HEK293T (cell line): ENCODE data around the gene MIGA1.

Source experiments
- CTCF ChIA-PET: fragments of 350-600 bp; formaldehyde crosslinking; extraction: SDS; loops from one replicate; lab custom pipeline; 2021; ENCODE audit warnings: antibody characterized with exemption, inconsistent platforms; lab: Yijun Ruan, JAX
- POLR2A ChIA-PET: fragments of 350-600 bp; formaldehyde crosslinking; extraction: SDS; loops from one replicate; lab custom pipeline; 2020; ENCODE audit warnings: antibody characterized with exemption, inconsistent platforms; lab: Yijun Ruan, JAX
- DNase-seq: peaks from one replicate; pipeline ENCODE4 v3.0.0; 2012; ENCODE audit warnings: mixed read lengths; ENCODE audit errors: extremely low spot score
- ARNT ChIP-seq: fragments of 450-650 bp; IDR thresholded peaks from 2 replicates; pipeline ENCODE4 v1.6.1; 2017; ENCODE audit warnings: mild to moderate bottlenecking
- BHLHE40 ChIP-seq: fragments of 450-650 bp; IDR thresholded peaks from 2 replicates; pipeline ENCODE4 v1.6.1; 2016; ENCODE audit warnings: mild to moderate bottlenecking, moderate library complexity, borderline replicate concordance
- CTBP1 ChIP-seq: fragments of 450-650 bp; IDR thresholded peaks from 2 replicates; pipeline ENCODE4 v1.6.1; 2016; ENCODE audit warnings: borderline replicate concordance
- ELF4 ChIP-seq: fragments of 450-650 bp; IDR thresholded peaks from 2 replicates; pipeline ENCODE4 v1.6.1; 2017; ENCODE audit warnings: antibody characterized with exemption
- FOXA1 ChIP-seq: fragments of 450-650 bp; IDR thresholded peaks from 2 replicates; pipeline ENCODE4 v1.6.1; 2016; ENCODE audit warnings: mild to moderate bottlenecking
- FOXK2 ChIP-seq: fragments of 450-650 bp; IDR thresholded peaks from 2 replicates; pipeline ENCODE4 v1.6.1; 2016; ENCODE audit warnings: mild to moderate bottlenecking
- FOXM1 ChIP-seq: fragments of 450-650 bp; IDR thresholded peaks from 2 replicates; pipeline ENCODE4 v1.6.1; 2017; ENCODE audit warnings: mild to moderate bottlenecking, borderline replicate concordance
- HDGF ChIP-seq: fragments of 450-650 bp; IDR thresholded peaks from 2 replicates; pipeline ENCODE4 v1.6.1; 2017; ENCODE audit warnings: antibody characterized with exemption, borderline replicate concordance
- L3MBTL2 ChIP-seq: fragments of 450-650 bp; conservative IDR thresholded peaks from 2 replicates; pipeline ENCODE4 v1.6.1; 2016; ENCODE audit warnings: mild to moderate bottlenecking
- LEF1 ChIP-seq: fragments of 450-650 bp; IDR thresholded peaks from 2 replicates; pipeline ENCODE4 v1.6.1; 2017; ENCODE audit warnings: mild to moderate bottlenecking, borderline replicate concordance
- NFRKB ChIP-seq: fragments of 450-650 bp; IDR thresholded peaks from 2 replicates; pipeline ENCODE4 v1.6.1; 2016; ENCODE audit warnings: mild to moderate bottlenecking, moderate library complexity
- PKNOX1 ChIP-seq: fragments of 450-650 bp; IDR thresholded peaks from 2 replicates; pipeline ENCODE4 v1.6.1; 2016
- SP1 ChIP-seq: fragments of 450-650 bp; IDR thresholded peaks from 2 replicates; pipeline ENCODE4 v1.6.1; 2017
- SUZ12 ChIP-seq: fragments of 450-650 bp; IDR thresholded peaks from 2 replicates; pipeline ENCODE4 v1.6.1; 2016; ENCODE audit warnings: mild to moderate bottlenecking
- TARDBP ChIP-seq: fragments of 450-650 bp; IDR thresholded peaks from 2 replicates; pipeline ENCODE4 v1.6.1; 2016
- ZNF384 ChIP-seq: fragments of 450-650 bp; IDR thresholded peaks from 2 replicates; pipeline ENCODE4 v1.6.1; 2016

The MIGA1 gene

GRCh38 chr1:77847621-77848080 is 68.2 kb downstream of the MIGA1 start:
- DNase-seq: no peak
- TF ChIP-seq ZNF384: no peak
- no peak for TF ChIP-seq PKNOX1
- TF ChIP-seq L3MBTL2: no peak
- TF ChIP-seq ELF4: no peak
- no peak for TF ChIP-seq TARDBP
- TF ChIP-seq CTBP1: no peak
- no peak for TF ChIP-seq SP1
- TF ChIP-seq FOXM1: no peak
- no peak for TF ChIP-seq NFRKB
- CTCF ChIA-PET: interaction anchor here (0.6 kb wide), 1 partner anchor 12 kb away, joined by 3 read pairs; no protein-coding TSS in a partner anchor
- POLR2A ChIA-PET: no interaction called here

DNA sequence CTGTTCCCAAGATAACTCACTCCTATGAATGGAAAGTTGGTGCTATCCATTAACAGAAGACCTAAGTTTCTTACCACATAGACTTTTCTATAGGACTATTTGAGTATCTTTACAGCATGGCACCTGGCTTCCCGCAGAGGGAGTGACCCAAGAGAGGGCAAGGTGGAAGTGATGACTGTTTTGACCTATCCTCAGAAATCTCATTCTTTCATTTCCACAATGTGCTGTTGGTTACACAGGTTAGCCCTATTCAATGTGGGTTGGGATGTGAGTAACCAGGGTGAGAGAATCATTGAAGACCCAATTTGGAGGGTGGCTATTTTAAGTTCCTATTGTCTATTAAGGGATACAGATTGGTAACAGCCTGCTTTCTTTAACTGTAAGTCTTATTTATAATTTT is 70.6 kb downstream of the MIGA1 start:
- ChIA-PET POLR2A (no interaction called here), CTCF (no interaction called here)
- DNase-seq: no peak
- no peak for TF ChIP-seq PKNOX1
- no peak for TF ChIP-seq FOXK2
- no peak for TF ChIP-seq FOXA1
- no peak for TF ChIP-seq SP1
- TF ChIP-seq ZNF384: no peak
- no peak for TF ChIP-seq CTBP1
- no peak for TF ChIP-seq L3MBTL2
- TF ChIP-seq TARDBP: no peak
- TF ChIP-seq BHLHE40: no peak
- no peak for TF ChIP-seq HDGF
- TF ChIP-seq LEF1: no peak
- TF ChIP-seq ELF4: no peak
- TF ChIP-seq NFRKB: no peak
- no peak for TF ChIP-seq ARNT

- TF ChIP-seq PKNOX1 (no peak), L3MBTL2 (no peak), FOXM1 (no peak), FOXK2 (no peak), LEF1 (no peak)
- no peak for DNase-seq
- POLR2A ChIA-PET: no interaction called here
- CTCF ChIA-PET: no interaction called here
Observed at GRCh38 chr1:77857552-77857951, 78.1 kb downstream of the MIGA1 start.

GRCh38 chr1:77858725-77859124 is 79.3 kb downstream of the MIGA1 start:
- ChIA-PET POLR2A (no interaction called here), CTCF (no interaction called here)
- TF ChIP-seq SP1 (no peak), TARDBP (no peak), FOXK2 (no peak), HDGF (no peak), FOXM1 (no peak), L3MBTL2 (no peak), ELF4 (no peak), BHLHE40 (no peak), CTBP1 (no peak), FOXA1 (no peak), SUZ12 (no peak), PKNOX1 (no peak), LEF1 (no peak), NFRKB (no peak), ARNT (no peak), ZNF384 (no peak)
- DNase-seq: peak; percentile 26

DNA sequence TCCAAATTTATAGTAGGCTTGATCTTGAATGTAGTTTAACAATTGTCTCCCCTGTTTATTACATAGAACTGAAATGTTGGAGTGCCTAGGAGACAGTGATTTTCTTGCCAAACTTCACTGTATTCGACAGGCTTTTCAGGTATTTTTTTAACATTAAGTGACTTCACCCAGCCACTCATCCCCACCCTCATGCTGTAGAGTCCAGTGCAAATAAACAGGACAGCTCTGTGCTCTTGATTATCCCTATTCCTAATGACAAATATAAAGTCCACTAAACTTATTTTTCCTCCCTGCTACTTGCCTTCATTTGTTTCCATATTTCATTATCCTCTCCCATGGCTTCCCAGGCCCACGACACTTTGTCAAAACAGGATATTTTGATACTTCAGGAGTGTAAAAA is 79.8 kb downstream of the MIGA1 start:
- ChIA-PET CTCF (no interaction called here), POLR2A (no interaction called here)
- TF ChIP-seq ZNF384: no peak
- TF ChIP-seq ELF4: no peak
- no peak for TF ChIP-seq LEF1
- no peak for TF ChIP-seq SUZ12
- TF ChIP-seq NFRKB: no peak
- DNase-seq: no peak

DNA sequence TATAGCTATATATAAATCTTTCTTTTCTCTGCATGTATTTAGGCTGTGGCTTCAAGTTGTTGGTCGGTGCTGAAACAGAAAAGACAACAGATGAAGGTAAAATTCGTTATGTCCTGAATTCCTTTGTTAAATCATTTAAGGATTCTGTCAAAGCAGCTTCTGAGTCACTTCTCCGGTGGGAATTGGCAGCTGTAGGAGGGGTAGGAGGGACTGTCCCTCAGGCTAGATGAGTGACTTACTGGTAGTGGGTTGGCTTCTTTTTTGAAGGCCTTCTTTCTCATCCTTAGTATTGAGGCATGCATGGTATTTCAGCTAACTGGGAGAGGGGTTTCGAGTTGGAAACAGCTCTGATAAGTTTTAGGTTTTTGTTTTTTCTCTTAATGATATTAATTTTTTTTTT is 86.8 kb downstream of the MIGA1 start:
- ChIA-PET POLR2A (no interaction called here), CTCF (no interaction called here)
- TF ChIP-seq FOXA1 (no peak), TARDBP (no peak), ZNF384 (no peak), BHLHE40 (no peak), LEF1 (no peak), HDGF (no peak), SUZ12 (no peak), FOXM1 (no peak), CTBP1 (no peak), ELF4 (no peak), FOXK2 (no peak), SP1 (no peak), L3MBTL2 (no peak), ARNT (no peak), NFRKB (no peak), PKNOX1 (no peak)
- no peak for DNase-seq
